HCT116 (cell line): ENCODE measurements around the gene SLC6A18. TPM values are rescaled to one million over a fixed set of nuclear protein-coding genes. Genes with fewer than 3 reads are reported as not detected.

Experiments used
- ATAC-seq: fragments of 200-7000 bp; cut with Tn5 transposase; 2 replicates; pipeline ENCODE4 v1.9.1; 2020; ENCODE audit warnings: mild to moderate bottlenecking, moderate library complexity
- BruUV-seq: library from RNA; stranded (reverse); fragments of 400-500 nt; replicated peaks from 2 replicates; lab custom pipeline; 2021; lab: Mats Ljungman, UMichigan
- CTCF ChIA-PET: fragments of 300-600 bp; sonication (Branson Sonifier 250); formaldehyde crosslinking; loops from one replicate; lab custom pipeline; 2021; ENCODE audit warnings: antibody characterized with exemption; lab: Charles Lee
- POLR2A ChIA-PET: fragments of 300-600, 350-600 bp; sonication (Branson Sonifier 250); formaldehyde crosslinking; loops from one replicate; lab custom pipeline; 2021; ENCODE audit warnings: antibody characterized with exemption; lab: Charles Lee
- RAD21 ChIA-PET, 2 experiments: fragments of 300-600 bp; sonication (Branson Sonifier 250); formaldehyde crosslinking; loops; one replicate each; lab custom pipeline; 2023; ENCODE audit warnings: low total read pairs in 2 of 2; ENCODE audit not compliant: uncharacterized antibody in 2 of 2, unreplicated experiment in 2 of 2, low non-redundant PET in 1 of 2; lab: Charles Lee
- DNase-seq: peaks from one replicate; pipeline ENCODE4 v3.0.0-alpha.2; 2010; ENCODE audit warnings: low read depth, low spot score
- H2AFZ ChIP-seq: fragments of 200-600 bp; shearing (Covaris generic), sonication (generic); 2 replicates; pipeline ENCODE4 v1.6.1; 2017; ENCODE audit warnings: low read depth, mixed run types, mixed read lengths, antibody characterized with exemption, low read length; ENCODE audit not compliant: poor library complexity, severe bottlenecking
- H3K27ac ChIP-seq: 2 replicates; pipeline ENCODE4 v1.5.1; 2012; ENCODE audit warnings: low read depth, low read length
- H3K27me3 ChIP-seq: fragments of 200-600 bp; sonication (generic); 2 replicates; pipeline ENCODE4 v1.6.1; 2016; ENCODE audit warnings: mixed run types, low read length, mixed read lengths; ENCODE audit not compliant: insufficient read depth
- H3K36me3 ChIP-seq, 2 experiments: fragments of 200-500 bp in 1 of 2; fragments of 200-600 bp in 1 of 2; sonication (Bioruptor generic) in 1 of 2; sonication (generic) in 1 of 2; 2 replicates each; pipeline versions ENCODE4 v1.5.1 to v1.6.1; 2014 to 2016; ENCODE audit warnings: low read length in 2 of 2, inconsistent platforms in 1 of 2, mixed read lengths in 1 of 2, mixed run types in 1 of 2; ENCODE audit not compliant: insufficient read depth in 2 of 2, control insufficient read depth in 1 of 2
- H3K4me1 ChIP-seq, 2 experiments: fragments of 200-600 bp in 1 of 2; sonication (generic) in 1 of 2; 2 replicates each; pipeline versions ENCODE4 v1.5.1 to v1.6.1; 2012 to 2017; ENCODE audit warnings: low read length in 2 of 2, inconsistent platforms in 1 of 2, mild to moderate bottlenecking in 1 of 2, mixed read lengths in 1 of 2, mixed run types in 1 of 2, moderate library complexity in 1 of 2; ENCODE audit not compliant: insufficient read depth in 2 of 2, control insufficient read depth in 1 of 2
- H3K4me2 ChIP-seq: fragments of 200-600 bp; sonication (generic); 2 replicates; pipeline ENCODE4 v1.6.1; 2017; ENCODE audit warnings: mixed run types, low read length, mixed read lengths
- H3K4me3 ChIP-seq, 2 experiments: fragments of 200-600 bp in 1 of 2; sonication (generic) in 1 of 2; replicated peaks in 1 of 2; 2 replicates each; pipeline ENCODE4 v1.5.1; 2011 to 2016; ENCODE audit warnings: low read length in 2 of 2, control low read depth in 1 of 2, low read depth in 1 of 2, mild to moderate bottlenecking in 1 of 2, mixed read lengths in 1 of 2, mixed run types in 1 of 2
- H3K79me2 ChIP-seq: fragments of 200-600 bp; sonication (generic); 2 replicates; pipeline ENCODE4 v1.6.1; 2017; ENCODE audit warnings: mild to moderate bottlenecking, mixed run types, low read length, moderate library complexity, mixed read lengths; ENCODE audit not compliant: insufficient read depth
- H3K9ac ChIP-seq: fragments of 200-600 bp; sonication (generic); 2 replicates; pipeline ENCODE4 v1.6.1; 2016; ENCODE audit warnings: low read length, mixed read lengths
- H3K9me2 ChIP-seq: fragments of 200-600 bp; sonication (generic), shearing (Covaris generic); 2 replicates; pipeline ENCODE4 v1.6.1; 2017; ENCODE audit warnings: mixed run types, mild to moderate bottlenecking, moderate library complexity; ENCODE audit not compliant: insufficient read depth
- H3K9me3 ChIP-seq, 2 experiments: fragments of 200-500 bp in 1 of 2; fragments of 200-600 bp in 1 of 2; sonication (Bioruptor generic) in 1 of 2; sonication (generic) in 1 of 2; 2 replicates each; pipeline ENCODE4 v1.6.1; 2014 to 2017; ENCODE audit warnings: low read length in 2 of 2, mixed read lengths in 2 of 2, inconsistent platforms in 1 of 2, low read depth in 1 of 2, mild to moderate bottlenecking in 1 of 2, mixed run types in 1 of 2, moderate library complexity in 1 of 2; ENCODE audit not compliant: control insufficient read depth in 1 of 2, insufficient read depth in 1 of 2
- H4K20me1 ChIP-seq: fragments of 200-600 bp; sonication (generic), shearing (Covaris generic); 2 replicates; pipeline ENCODE4 v1.6.1; 2017; ENCODE audit warnings: mixed run types, mild to moderate bottlenecking, moderate library complexity; ENCODE audit not compliant: insufficient read depth
- CBX3 ChIP-seq: IDR thresholded peaks from 2 replicates; pipeline ENCODE4 v1.6.1; 2012; ENCODE audit warnings: low read depth
- CEBPB ChIP-seq: IDR thresholded peaks from 2 replicates; pipeline ENCODE4 v1.6.1; 2012; ENCODE audit warnings: low read depth
- EGR1 ChIP-seq: IDR thresholded peaks from 2 replicates; pipeline ENCODE4 v1.6.1; 2012; ENCODE audit warnings: low read depth
- ELF1 ChIP-seq: IDR thresholded peaks from 2 replicates; pipeline ENCODE4 v1.6.1; 2012; ENCODE audit warnings: low read depth, borderline replicate concordance
- EZH2phosphoT487 ChIP-seq: fragments of 200-600 bp; IDR thresholded peaks from 2 replicates; pipeline ENCODE4 v1.6.1; 2018; ENCODE audit warnings: antibody characterized with exemption, borderline replicate concordance
- FOSL1 ChIP-seq: IDR thresholded peaks from 2 replicates; pipeline ENCODE4 v1.6.1; 2012; ENCODE audit warnings: low read depth
- JUND ChIP-seq: IDR thresholded peaks from 2 replicates; pipeline ENCODE4 v1.6.1; 2012
- MAX ChIP-seq: IDR thresholded peaks from 2 replicates; pipeline ENCODE4 v1.6.1; 2012
- POLR2AphosphoS5 ChIP-seq: IDR thresholded peaks from 2 replicates; pipeline ENCODE4 v1.6.1; 2011; ENCODE audit warnings: mild to moderate bottlenecking, low read depth, low read length, moderate library complexity
- RAD21 ChIP-seq: IDR thresholded peaks from 2 replicates; pipeline ENCODE4 v1.6.1; 2012; ENCODE audit warnings: low read depth, mild to moderate bottlenecking
- REST ChIP-seq: IDR thresholded peaks from 2 replicates; pipeline ENCODE4 v1.6.1; 2012; ENCODE audit warnings: low read depth
- SIN3A ChIP-seq: IDR thresholded peaks from 2 replicates; pipeline ENCODE4 v1.6.1; 2012; ENCODE audit warnings: low read depth
- SP1 ChIP-seq: IDR thresholded peaks from 2 replicates; pipeline ENCODE4 v1.6.1; 2012; ENCODE audit warnings: low read depth
- SRF ChIP-seq: IDR thresholded peaks from 2 replicates; pipeline ENCODE4 v1.6.1; 2012; ENCODE audit warnings: low read depth
- TCF7L2 ChIP-seq: IDR thresholded peaks from 2 replicates; pipeline ENCODE4 v1.7.0; 2011; ENCODE audit warnings: borderline replicate concordance, inconsistent platforms; ENCODE audit not compliant: insufficient read depth, insufficient read length; ENCODE audit errors: extremely low read depth
- YY1 ChIP-seq: IDR thresholded peaks from 2 replicates; pipeline ENCODE4 v1.6.1; 2011; ENCODE audit warnings: low read length, low read depth, moderate library complexity, mild to moderate bottlenecking; ENCODE audit not compliant: insufficient replicate concordance; ENCODE audit errors: extremely low read depth
- ZBTB33 ChIP-seq: IDR thresholded peaks from 2 replicates; pipeline ENCODE4 v1.6.1; 2011; ENCODE audit warnings: mild to moderate bottlenecking, low read length, moderate library complexity; ENCODE audit not compliant: insufficient replicate concordance; ENCODE audit errors: extremely low read depth
- ZFX ChIP-seq: fragments of 450-650 bp; IDR thresholded peaks from 2 replicates; pipeline ENCODE4 v1.6.1; 2017
- intact Hi-C: fragments of 100-400 bp; cut with micrococcal nuclease; formaldehyde crosslinking; loops from 2 replicates; pipeline ENCODE4 v1.10.0; 2022
- total RNA-seq: library from RNA; stranded (reverse); gene quantifications from one replicate; pipeline ENCODE4 v1.2.1, GENCODE V29; 2021; ENCODE audit not compliant: unreplicated experiment

The SLC6A18 gene
- total RNA-seq, 1 experiment from 2014 or later: not detected

- Histone ChIP-seq H3K36me3 (peaks cover 0 to 5% of the 10 kb centered on the region in 2 experiments; a peak in 1 of 4 replicates), H3K27ac (no peak overlapping the region), H3K9ac (no peak overlapping the region), H3K4me2 (no peak overlapping the region), H3K4me3 (no peak overlapping the region), H4K20me1 (no peaks in the 10 kb centered on the region), H3K27me3 (no peaks in the 10 kb centered on the region), H3K4me1 (no peaks in the 10 kb centered on the region), H3K79me2 (no peaks in the 10 kb centered on the region), H3K9me3 (no peaks in the 10 kb centered on the region), H3K9me2 (no peaks in the 10 kb centered on the region), H2AFZ (no peak overlapping the region)
- ChIA-PET CTCF (no interaction called here), POLR2A (no interaction called here), RAD21 (no interaction called here)
- no TSS peak for BruUV-seq
- intact Hi-C loops: no loop called here
- no peak for DNase-seq
- ATAC-seq: no peak
- TF ChIP-seq POLR2AphosphoS5 (no peak), ZFX (no peak), SRF (no peak), RAD21 (no peak), MAX (no peak), YY1 (no peak), SP1 (no peak), JUND (no peak), EGR1 (no peak), CBX3 (no peak), CEBPB (no peak), ZBTB33 (no peak), REST (no peak), ELF1 (no peak), EZH2phosphoT487 (no peak), SIN3A (no peak), FOSL1 (no peak), TCF7L2 (no peak)
- TF ChIP-seq, all 23 proteins: peak for 0
These were observed 52.6 kb downstream of the SLC6A18 start for GRCh38 chr5:1277781-1278180.
